Kidney capillary endothelial cell (primary cell): ENCODE measurements around the gene CARM1.
"Not testable (repeated sequence)": the region's sequence is repeated elsewhere in the genome, so short reads cannot be mapped to it uniquely, and the experiment has no call there.

Experiments
- DNase-seq: peaks from one replicate; pipeline ENCODE4 v3.0.0-alpha.2; 2018; ENCODE audit warnings: low spot score

The CARM1 gene

GRCh38 chr19:10874024-10874423 lies 2.7 kb downstream of the CARM1 start:
- no peak for DNase-seq

- DNase-seq = no peak
Observed at GRCh38 chr19:10876459-10877240, 5.3 kb downstream of the CARM1 start.

DNA sequence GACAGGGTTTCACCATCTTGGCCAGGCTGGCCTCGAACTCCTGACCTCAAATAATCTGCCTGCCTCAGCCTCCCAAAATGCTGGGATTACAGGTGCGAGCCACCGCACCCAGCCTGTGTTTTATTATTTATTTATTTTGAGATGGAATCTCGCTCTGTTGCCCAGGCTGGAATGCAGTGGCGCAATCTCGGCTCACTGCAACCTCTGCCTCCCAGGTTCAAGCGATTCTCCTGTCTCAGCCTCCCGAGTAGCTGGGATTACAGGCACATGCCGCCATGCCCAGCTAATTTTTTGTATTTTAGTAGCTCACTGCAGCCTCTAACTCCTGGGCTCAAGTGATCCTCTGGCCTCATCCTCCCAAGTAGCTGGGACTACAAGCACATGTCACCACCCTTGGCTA lies 6.3 kb downstream of the CARM1 start:
- not testable (repeated sequence) for DNase-seq

GRCh38 chr19:10878253-10878652 lies 6.9 kb downstream of the CARM1 start:
- no peak for DNase-seq

DNA sequence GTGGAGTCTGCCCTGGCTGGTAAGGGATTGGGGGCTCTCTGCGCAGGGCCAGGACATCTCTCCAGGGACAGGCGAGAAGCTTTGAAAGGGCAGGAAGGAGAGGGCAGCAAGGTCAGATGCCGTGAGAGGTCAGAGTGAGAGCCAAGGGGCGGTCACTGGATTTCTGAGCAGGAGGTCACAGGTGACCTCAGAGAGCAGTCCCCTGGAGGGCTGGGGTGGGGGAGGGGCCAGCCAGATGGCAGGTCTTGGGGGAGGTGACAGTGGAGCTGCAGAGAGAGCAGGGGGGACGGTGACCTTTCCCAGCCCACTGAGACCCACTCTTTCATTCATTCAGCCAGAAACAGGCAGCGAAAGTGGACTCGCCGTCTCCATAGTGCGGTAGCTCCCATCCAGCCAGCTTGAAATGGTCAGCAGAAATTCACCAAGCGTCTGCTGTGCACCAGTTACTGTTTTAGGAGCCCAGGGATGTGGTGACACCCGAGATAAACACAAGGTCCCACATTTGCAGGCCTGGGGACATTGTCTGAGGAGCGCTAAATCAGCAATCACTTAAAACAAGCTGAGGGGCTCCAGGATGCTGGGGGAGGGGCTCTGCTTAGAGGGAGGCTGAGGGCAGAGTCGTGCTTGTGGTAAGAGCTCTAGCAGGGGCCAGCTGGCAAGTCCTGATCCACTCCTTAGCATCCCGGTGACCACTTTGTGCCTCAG lies 10.2 kb downstream of the CARM1 start:
- no peak for DNase-seq

- no peak for DNase-seq
Observed at GRCh38 chr19:10882108-10882457, 10.7 kb downstream of the CARM1 start.

DNA sequence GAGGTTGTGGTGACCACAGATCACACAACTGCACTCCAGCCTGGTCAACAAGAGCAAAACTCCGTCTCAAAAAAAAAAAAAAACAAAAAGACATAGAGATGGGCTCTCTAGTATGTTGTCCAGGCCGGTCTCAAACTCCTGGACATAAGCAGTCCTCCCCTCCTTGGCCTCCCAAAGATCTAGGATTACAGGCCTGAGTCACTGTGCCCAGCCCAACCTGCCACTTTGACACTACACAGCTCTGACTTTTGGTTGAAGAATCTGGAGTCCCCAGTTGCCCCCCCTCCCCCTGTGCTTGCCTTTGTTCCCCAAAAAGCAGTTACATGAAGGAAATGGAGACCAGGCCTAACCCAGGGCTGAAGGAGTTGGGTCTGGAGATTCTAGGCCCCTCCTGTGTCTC lies 12.9 kb downstream of the CARM1 start:
- DNase-seq = no peak

- no peak for DNase-seq
Observed at GRCh38 chr19:10885201-10886169, 14.1 kb downstream of the CARM1 start.

DNA sequence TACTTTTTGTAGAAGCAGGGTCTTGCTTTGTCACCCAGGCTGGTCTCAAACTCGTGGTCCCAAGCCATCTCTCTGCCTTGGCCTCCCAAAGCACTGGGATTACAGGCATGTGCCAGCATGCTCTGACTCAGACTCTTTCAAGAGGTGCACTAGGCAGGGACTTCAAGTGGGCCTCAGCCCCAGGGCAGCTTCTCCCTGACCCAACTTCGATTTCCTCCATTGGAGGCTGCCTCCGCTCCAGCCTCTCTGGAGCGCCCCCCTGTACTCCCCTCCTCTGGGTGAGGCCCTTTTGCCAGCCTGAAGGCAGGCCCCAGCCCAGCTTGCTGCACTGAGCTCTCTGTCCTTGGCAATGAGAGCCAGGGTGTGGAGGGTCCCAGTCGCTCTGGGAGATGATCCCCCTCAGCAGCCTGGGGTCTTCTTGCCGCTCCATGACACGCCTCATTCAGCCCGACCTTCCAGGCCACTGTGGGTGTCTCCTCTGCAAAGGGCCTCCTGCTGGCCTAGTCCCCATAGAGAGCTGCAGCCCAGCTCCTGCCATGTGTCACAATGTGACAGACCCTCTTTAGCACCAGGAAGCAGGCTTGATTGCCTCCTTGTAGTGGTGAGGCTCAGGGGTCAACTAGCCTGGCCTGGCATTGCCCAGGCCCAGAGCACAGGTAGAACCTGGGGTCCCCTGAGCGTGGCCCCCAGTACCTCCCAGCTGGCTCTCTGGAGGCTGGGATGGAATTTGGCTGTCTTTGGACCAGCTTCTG lies 16.4 kb downstream of the CARM1 start:
- DNase-seq = no peak

DNA sequence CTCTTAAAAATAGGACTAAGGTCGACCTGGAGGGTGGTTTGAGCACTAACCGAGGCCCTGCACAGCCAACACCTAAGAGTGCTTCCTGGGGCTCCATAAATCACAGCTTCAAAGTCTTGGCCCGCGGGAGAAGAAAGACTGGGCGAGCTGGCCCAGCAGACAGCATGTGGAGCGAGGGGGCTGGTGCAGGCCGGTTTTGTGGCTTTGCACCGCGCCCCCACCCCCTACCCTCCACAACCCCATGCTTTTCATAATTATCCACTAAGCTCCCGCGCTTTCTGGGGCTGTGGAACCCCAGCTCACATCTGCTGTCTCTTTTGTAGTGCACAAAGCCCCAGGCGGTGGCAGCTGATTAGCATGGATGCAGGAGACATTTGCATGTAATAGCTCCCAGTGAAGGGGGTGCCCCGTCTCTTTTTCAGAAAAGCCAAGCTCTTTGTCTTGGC lies 17.1 kb downstream of the CARM1 start:
- no peak for DNase-seq

DNA sequence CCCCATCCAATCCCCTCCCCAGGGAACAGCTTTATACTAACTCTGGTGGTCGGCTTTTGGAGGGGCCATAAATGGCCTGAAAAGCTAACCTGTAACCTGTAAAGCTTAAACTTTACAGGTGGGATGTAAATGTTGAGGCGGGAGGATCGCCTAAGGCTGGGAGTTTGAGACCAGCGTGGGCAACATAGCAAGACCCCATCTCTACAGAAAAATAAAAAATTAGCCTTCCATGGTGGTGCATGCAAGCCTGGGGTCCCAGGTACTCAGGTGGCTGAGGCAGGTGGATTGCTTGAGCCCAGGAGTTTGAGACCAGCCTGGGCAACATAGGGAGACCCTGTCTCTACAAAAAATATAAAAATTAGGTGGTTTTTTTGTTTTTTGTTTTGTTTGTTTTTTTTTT lies 18.5 kb downstream of the CARM1 start:
- no peak for DNase-seq

GRCh38 chr19:10891405-10892086 lies 20.2 kb downstream of the CARM1 start:
- no peak for DNase-seq

- no peak for DNase-seq
Observed at GRCh38 chr19:10892256-10892655, 20.9 kb downstream of the CARM1 start.

GRCh38 chr19:10894911-10895213 lies 23.5 kb downstream of the CARM1 start:
- DNase-seq = no peak

GRCh38 chr19:10895363-10895762 lies 24.0 kb downstream of the CARM1 start:
- no peak for DNase-seq

GRCh38 chr19:10895920-10896319 lies 24.6 kb downstream of the CARM1 start:
- DNase-seq = no peak

DNA sequence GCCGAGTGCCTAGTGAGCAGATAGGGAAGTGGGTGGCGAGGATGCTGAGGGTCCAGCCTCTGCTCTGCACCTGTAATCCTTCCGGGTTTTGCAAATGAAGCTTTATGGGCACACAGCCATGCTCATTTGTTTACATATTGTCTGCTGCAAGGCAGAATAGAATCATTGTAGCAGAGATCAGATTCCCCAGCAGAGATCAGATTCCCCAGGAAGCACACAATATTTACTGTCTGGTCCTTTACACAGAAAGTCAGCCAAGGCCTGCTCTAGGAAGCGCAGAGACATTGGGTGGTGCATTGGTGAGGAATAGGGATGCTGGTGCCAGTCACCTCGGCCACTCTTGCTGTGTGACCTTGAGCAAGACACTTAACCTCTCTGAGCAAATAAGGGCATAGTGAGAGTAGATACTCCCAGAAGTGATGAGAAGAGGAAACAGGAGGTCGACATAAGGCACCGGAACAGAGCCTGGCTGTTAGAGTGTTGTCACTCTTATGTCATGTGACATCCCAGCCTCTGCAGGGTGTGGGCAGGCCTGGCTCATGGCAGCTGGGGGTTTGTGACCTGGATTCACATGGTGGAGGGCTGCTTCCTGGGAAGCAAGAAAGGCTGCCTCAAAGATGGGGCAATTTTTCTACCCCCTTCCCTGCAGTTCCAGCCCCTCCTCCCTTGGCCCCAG lies 25.6 kb downstream of the CARM1 start:
- DNase-seq = no peak

GRCh38 chr19:10898633-10899032 lies 27.3 kb downstream of the CARM1 start:
- no peak for DNase-seq

DNA sequence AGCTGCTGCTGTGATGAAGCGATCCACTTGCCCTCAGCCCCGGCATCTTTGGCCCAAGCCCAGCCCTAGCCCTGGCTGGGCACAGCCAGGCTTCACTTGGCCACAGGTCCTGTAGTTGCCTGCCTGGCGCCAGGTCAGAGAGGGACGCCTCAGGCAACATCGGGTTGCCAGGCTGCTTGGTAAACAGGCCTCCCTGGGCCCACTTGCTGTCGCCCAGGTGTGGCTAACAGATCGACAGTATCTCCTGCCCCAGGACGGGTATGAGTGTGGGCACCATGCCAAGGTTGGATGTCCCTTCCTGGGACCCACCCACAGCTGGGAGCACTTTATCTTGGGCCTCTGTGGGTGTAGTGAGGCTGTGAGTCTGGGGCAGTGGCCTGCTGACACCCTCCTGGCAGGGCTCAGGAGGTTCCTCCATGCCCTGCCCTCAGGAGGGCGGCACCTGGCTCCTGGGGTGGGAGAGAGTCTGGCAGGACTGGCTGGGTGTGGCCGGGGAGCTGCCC lies 27.8 kb downstream of the CARM1 start:
- DNase-seq = no peak

- DNase-seq = no peak
Observed at GRCh38 chr19:10907925-10908324, 36.6 kb downstream of the CARM1 start.
